OCI-M1 (cell line): ENCODE results near the gene SGSM1.
A peak's percentile ranks its signal among the peaks of the same experiment; 100 is the strongest.

Experiments used
- DNase-seq: peaks from one replicate; lab custom pipeline; 2025; lab: John Stamatoyannopoulos, UW

Gene SGSM1

GRCh38 chr22:24843048-24843447, 37.0 kb downstream of the SGSM1 start:
- DNase-seq, result no peak

GRCh38 chr22:24845041-24845898, 39.3 kb downstream of the SGSM1 start:
- DNase-seq, result peak; percentile 80

- no peak for DNase-seq
Measured at GRCh38 chr22:24847490-24847889, 41.5 kb downstream of the SGSM1 start.

- no peak for DNase-seq
Measured at GRCh38 chr22:24848559-24849168, 42.7 kb downstream of the SGSM1 start.

GRCh38 chr22:24855794-24856193, 49.8 kb downstream of the SGSM1 start:
- no peak for DNase-seq

- no peak for DNase-seq
Measured at GRCh38 chr22:24857576-24857975, 51.6 kb downstream of the SGSM1 start.

GRCh38 chr22:24859587-24859986, 53.6 kb downstream of the SGSM1 start:
- no peak for DNase-seq

- DNase-seq, result no peak
Measured at GRCh38 chr22:24865508-24865907, 59.5 kb downstream of the SGSM1 start.

- peak; percentile 39 for DNase-seq
Measured at GRCh38 chr22:24867323-24868022, 61.5 kb downstream of the SGSM1 start.

GRCh38 chr22:24868979-24869378, 63.0 kb downstream of the SGSM1 start:
- no peak for DNase-seq

- peak; percentile 99 for DNase-seq
Measured at GRCh38 chr22:24871611-24872205, 65.7 kb downstream of the SGSM1 start.

GRCh38 chr22:24873226-24873625, 67.2 kb downstream of the SGSM1 start:
- no peak for DNase-seq

GRCh38 chr22:24875862-24876506, 70.0 kb downstream of the SGSM1 start:
- peak; percentile 80 for DNase-seq

- no peak for DNase-seq
Measured at GRCh38 chr22:24876700-24877099, 70.7 kb downstream of the SGSM1 start.

GRCh38 chr22:24878969-24879368, 73.0 kb downstream of the SGSM1 start:
- DNase-seq, result no peak

- peak; percentile 92 for DNase-seq
Measured at GRCh38 chr22:24883432-24883831, 77.4 kb downstream of the SGSM1 start.

GRCh38 chr22:24887260-24887659, 81.2 kb downstream of the SGSM1 start:
- no peak for DNase-seq

- no peak for DNase-seq
Measured at GRCh38 chr22:24893341-24894070, 87.5 kb downstream of the SGSM1 start.

- DNase-seq, result peak; percentile 77
Measured at GRCh38 chr22:24894220-24894975, 88.4 kb downstream of the SGSM1 start.

GRCh38 chr22:24894998-24895397, 89.0 kb downstream of the SGSM1 start:
- no peak for DNase-seq

- DNase-seq, result no peak
Measured at GRCh38 chr22:24901448-24901847, 95.4 kb downstream of the SGSM1 start.
